Breast epithelium (tissue), 3 donors: Measurements from ENCODE around the gene SYF2.

Experiments
- CTCF ChIP-seq, 3 donors: fragments of 450-650 bp; IDR thresholded peaks; one replicate each; pipeline ENCODE4 v1.5.1; 2016 to 2017; ENCODE audit warnings: antibody characterized with exemption in 3 of 3, mild to moderate bottlenecking in 3 of 3, moderate library complexity in 3 of 3
- POLR2A ChIP-seq: fragments of 450-650 bp; IDR thresholded peaks from one replicate; pipeline ENCODE4 v1.6.1; 2016; ENCODE audit warnings: antibody characterized with exemption, mild to moderate bottlenecking, moderate library complexity
- POLR2AphosphoS5 ChIP-seq, 3 donors: sonication (generic); formaldehyde crosslinking; IDR thresholded peaks; one replicate each; pipeline ENCODE4 v1.6.1; 2017; ENCODE audit warnings: antibody characterized with exemption in 3 of 3

- TF ChIP-seq CTCF (IDR thresholded peaks at IDR 0.05) (no peak), POLR2AphosphoS5 (IDR thresholded peaks at IDR 0.05) (no peak), POLR2A (no peak)
Observed at GRCh38 chr1:25223471-25223870, 8.8 kb downstream of the SYF2 start.
